Bronchial epithelial cell (primary cell): ENCODE measurements around the gene CALML6. TPM values are rescaled to one million over a fixed set of nuclear protein-coding genes. Genes with fewer than 3 reads are reported as not detected.

Experiments
- DNase-seq: peaks from one replicate; pipeline ENCODE4 v3.0.0-alpha.2; 2010; ENCODE audit warnings: low read depth
- FAIRE-seq: peaks from 2 replicates; lab custom pipeline; 2011; peaks lifted over from hg19 to GRCh38; lab: Jason Lieb, UNC
- H3K27me3 ChIP-seq: 2 replicates; pipeline ENCODE4 v1.5.1; 2011; ENCODE audit warnings: low read length; ENCODE audit not compliant: control insufficient read depth, insufficient read depth
- H3K36me3 ChIP-seq: 2 replicates; pipeline ENCODE4 v1.5.1; 2011; ENCODE audit warnings: low read length; ENCODE audit not compliant: control insufficient read depth, insufficient read depth
- H3K4me3 ChIP-seq: 2 replicates; pipeline ENCODE4 v1.5.1; 2011; ENCODE audit warnings: mild to moderate bottlenecking, low read depth, low read length, control low read depth
- total RNA-seq: library from RNA; depleted of rRNA; stranded (reverse); fragments of >200 nt; gene quantifications from 2 replicates; pipeline ENCODE4 v1.2.1, GENCODE V29; 2014
- TF ChIP-seq, protein P1 (sequence below): IDR thresholded peaks from 2 replicates; pipeline ENCODE4 v1.5.1; 2011; ENCODE audit warnings: mild to moderate bottlenecking, moderate library complexity, low read length, control low read depth, inconsistent platforms; ENCODE audit not compliant: insufficient read depth, severe bottlenecking

CALML6 gene
- total RNA-seq, 1 donor from 2014 or later: under 0.01 TPM

DNA sequence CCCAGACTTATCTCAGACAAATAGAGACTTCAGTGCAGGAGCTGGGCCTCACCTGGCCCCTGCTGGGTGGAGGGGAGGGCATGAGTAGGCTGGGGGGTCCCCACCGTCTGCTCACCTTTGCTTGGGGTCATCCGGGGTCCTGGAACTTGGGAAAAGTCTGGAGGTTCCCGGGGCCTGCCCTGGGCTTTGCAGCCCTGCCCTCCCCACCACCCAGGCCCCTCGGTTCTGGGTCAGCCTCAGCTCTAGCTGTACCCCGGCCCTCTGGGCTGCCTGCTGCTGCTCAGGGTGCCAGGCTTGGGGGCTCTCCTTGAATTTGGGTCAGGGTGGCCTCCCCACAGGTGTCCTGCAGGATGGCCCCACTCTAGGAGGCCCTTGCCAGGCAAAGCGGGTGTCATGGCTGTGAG is 6.4 kb downstream of the CALML6 start:
- Histone ChIP-seq H3K36me3 (no peaks in the 10 kb centered on the region), H3K27me3 (no peaks in the 10 kb centered on the region), H3K4me3 (no peak overlapping the region)
- DNase-seq: no peak
- TF ChIP-seq, protein P1, sequence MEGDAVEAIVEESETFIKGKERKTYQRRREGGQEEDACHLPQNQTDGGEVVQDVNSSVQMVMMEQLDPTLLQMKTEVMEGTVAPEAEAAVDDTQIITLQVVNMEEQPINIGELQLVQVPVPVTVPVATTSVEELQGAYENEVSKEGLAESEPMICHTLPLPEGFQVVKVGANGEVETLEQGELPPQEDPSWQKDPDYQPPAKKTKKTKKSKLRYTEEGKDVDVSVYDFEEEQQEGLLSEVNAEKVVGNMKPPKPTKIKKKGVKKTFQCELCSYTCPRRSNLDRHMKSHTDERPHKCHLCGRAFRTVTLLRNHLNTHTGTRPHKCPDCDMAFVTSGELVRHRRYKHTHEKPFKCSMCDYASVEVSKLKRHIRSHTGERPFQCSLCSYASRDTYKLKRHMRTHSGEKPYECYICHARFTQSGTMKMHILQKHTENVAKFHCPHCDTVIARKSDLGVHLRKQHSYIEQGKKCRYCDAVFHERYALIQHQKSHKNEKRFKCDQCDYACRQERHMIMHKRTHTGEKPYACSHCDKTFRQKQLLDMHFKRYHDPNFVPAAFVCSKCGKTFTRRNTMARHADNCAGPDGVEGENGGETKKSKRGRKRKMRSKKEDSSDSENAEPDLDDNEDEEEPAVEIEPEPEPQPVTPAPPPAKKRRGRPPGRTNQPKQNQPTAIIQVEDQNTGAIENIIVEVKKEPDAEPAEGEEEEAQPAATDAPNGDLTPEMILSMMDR: no peak
- FAIRE-seq: no peak

DNA sequence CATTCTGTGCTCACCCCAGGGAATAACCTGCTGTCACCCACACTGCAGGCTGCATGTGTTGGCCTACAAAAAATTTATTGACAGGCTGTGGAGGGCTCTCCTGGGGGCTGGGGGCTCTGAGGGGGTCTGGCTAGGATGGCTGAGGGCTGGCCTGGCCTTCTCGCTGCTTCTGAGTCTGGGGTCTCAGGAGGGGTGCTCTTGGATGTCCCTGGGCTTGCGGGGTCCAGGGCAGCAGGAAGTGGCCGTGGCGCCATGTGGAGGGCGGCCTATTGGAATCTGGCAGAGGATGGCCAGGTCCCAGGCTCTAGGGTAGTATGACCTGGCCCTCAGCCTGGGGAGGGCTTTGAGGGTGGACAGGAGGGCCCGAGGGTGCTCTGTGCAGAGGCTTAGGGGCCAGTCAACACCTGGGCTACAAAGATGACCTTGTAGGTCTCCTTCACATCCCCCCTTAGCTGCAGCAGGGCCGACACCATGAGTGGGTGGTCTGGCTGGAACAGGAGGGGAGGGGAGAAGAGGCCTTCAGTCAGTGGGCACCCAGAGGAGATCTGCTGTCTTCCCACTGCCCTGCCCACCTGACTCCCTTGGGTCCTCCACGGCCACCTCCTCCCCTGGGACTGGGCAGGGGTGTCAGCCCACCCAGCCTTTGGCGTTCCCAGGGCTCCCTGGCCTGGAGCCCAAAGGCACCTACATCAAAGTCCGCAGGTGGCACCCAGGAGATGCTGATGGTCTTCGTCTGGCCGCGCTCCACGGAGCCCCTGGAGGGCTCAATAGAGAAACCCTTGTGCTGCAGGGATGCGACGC is 7.0 kb downstream of the CALML6 start:
- H3K27me3 ChIP-seq: no peaks in the 10 kb centered on the region
- TF ChIP-seq, protein P1: no peak
- H3K36me3 ChIP-seq: no peaks in the 10 kb centered on the region
- no peak overlapping the region for H3K4me3 ChIP-seq
- FAIRE-seq: no peak
- DNase-seq: no peak

DNA sequence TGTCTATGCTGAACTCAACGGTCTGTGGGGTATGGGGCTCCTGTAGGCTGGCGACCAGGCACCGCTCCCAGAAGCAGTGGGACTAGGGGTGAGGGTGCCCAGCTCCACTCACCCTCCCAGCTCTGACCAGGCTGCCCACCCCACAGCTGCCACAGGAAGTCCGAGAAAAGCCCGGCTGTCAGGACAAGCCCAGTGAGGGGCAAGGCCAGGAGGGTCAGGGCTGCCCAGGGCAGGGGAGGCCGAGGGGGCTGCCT is 7.6 kb downstream of the CALML6 start:
- H3K27me3 ChIP-seq: no peaks in the 10 kb centered on the region
- TF ChIP-seq, protein P1: no peak
- DNase-seq: no peak
- H3K4me3 ChIP-seq: no peak overlapping the region
- no peaks in the 10 kb centered on the region for H3K36me3 ChIP-seq
- FAIRE-seq: no peak

DNA sequence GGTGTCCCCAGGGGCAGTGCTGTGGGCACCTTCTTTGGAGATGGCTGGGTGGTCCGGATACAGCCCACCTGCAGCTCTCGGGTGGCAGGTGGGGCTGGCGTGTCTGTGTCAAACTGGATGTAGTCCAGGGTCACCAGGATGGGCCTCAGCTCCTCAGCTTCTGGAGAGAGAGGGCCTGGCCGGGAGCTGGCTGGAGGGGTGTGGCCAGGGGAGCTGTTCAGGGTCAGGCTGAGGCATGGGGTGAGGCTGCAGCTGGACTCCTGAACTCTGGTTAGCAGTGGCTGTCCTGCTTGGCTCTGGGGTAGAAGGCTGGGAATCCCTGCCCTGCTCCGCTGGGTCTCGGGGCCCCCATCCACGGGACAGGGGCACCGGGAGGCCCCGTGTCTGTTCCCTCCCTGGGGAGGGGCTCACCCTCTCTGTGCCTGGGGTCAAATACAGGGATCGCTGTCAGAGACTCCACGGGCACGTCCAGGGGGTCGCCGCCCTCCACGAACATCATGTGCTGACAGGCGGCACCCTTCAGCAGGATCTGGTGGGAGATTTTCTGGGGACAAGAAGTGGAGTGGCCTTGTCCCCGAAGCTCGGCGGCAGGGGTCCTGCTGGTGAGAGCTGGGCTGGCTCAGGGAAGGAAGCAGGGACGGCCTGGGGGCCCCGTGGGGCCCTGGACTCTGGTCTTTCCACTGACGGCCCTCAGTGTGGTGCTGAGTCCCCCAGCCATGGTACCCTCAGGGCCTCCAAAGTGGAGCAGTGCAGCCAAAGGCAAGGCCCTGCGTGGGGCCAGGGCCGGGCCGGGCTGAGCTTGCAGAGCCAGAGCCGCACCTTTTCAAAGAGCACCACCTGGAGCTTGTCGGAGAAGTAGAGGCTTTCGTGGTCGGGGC is 8.1 kb downstream of the CALML6 start:
- DNase-seq: no peak
- TF ChIP-seq, protein P1: no peak
- H3K4me3 ChIP-seq: no peak overlapping the region
- no peaks in the 10 kb centered on the region for H3K27me3 ChIP-seq
- H3K36me3 ChIP-seq: no peaks in the 10 kb centered on the region
- FAIRE-seq: no peak

DNA sequence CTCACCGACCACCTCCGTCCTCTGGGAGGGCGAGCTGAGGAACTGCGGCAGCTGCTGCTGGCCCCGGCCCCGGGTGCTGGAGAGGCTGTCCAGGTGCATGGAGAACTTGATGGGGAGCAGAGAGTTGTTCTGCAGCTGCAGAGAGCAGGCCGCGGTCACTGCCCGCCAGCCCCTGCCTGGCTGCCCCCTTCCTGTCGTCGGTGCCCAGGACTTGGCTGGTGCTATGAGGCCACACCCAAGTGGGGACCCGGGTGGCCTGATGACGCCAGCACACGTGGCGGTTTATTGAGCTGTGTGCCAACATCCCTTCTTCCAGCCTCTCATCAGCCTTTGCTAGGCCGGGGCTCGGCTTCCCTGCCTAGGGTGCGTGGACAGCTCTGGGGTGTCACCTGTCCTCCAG is 9.3 kb downstream of the CALML6 start:
- H3K27me3 ChIP-seq: no peaks in the 10 kb centered on the region
- DNase-seq (no peak), FAIRE-seq (no peak)
- H3K4me3 ChIP-seq: no peak overlapping the region
- TF ChIP-seq, protein P1: no peak
- no peaks in the 10 kb centered on the region for H3K36me3 ChIP-seq
